ENCODE measurements around the gene UQCR11.

DNA sequence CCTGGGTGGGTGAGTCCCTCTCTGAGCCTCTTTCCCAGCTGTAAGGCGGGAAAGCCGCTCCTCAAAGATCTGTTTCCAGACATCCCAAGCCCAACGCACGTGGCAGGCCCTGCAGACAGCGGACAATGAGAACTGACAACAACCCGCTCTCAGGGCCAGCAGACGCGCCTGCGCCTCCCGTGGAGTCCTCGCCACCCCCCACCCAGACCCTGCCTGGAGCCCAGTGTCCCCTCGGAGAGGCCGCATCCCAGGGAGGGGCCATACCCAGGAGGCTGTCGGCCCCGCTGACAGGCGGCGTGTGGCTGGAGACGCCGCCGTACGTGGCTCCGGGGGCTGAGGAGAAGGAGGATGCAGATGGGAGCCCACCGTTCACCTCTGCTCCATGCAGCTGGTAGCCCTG, 16.3 kb upstream of the UQCR11 start:
- TF ChIP-seq POLR2AphosphoS5 (IDR thresholded peaks at IDR 0.05) (no peak), CTCF (IDR thresholded peaks at IDR 0.05) (no peak), POLR2A (IDR thresholded peaks at IDR 0.05; ENCODE audit: low read depth) (no peak), EP300 (IDR thresholded peaks at IDR 0.05) (no peak)

Data from esophagus muscularis mucosa (tissue), 4 donors.